GM21619 (cell line): ENCODE data around the gene CDH24.
"Not testable (repeated sequence)": the region's sequence is repeated elsewhere in the genome, so short reads cannot be mapped to it uniquely, and the experiment has no call there.

ENCODE experiments used
- ATAC-seq: cut with Tn5 transposase; IDR thresholded peaks from one replicate; pipeline ENCODE4 v1.9.1; 2021; ENCODE audit not compliant: unreplicated experiment

The CDH24 gene

DNA sequence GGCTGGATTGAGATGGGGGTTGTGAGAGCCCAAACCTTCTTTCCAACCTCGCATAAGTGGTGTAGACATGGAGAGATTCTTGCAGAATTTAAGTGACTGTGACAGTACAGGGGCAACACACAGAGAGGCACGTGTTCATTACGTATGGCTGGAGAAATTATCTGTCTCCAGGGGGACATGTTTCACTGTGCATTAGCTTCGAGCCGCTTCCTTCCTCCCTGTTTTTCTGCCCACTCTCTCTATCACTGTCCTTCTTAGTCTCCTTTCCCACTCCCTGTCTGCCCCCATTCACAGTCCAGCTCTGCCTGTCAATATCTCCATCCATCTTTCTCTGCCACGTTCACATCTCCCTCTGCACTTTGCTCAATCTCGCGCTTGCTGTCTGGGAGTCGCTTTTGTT lies 35.9 kb downstream of the CDH24 start:
- no peak for ATAC-seq

DNA sequence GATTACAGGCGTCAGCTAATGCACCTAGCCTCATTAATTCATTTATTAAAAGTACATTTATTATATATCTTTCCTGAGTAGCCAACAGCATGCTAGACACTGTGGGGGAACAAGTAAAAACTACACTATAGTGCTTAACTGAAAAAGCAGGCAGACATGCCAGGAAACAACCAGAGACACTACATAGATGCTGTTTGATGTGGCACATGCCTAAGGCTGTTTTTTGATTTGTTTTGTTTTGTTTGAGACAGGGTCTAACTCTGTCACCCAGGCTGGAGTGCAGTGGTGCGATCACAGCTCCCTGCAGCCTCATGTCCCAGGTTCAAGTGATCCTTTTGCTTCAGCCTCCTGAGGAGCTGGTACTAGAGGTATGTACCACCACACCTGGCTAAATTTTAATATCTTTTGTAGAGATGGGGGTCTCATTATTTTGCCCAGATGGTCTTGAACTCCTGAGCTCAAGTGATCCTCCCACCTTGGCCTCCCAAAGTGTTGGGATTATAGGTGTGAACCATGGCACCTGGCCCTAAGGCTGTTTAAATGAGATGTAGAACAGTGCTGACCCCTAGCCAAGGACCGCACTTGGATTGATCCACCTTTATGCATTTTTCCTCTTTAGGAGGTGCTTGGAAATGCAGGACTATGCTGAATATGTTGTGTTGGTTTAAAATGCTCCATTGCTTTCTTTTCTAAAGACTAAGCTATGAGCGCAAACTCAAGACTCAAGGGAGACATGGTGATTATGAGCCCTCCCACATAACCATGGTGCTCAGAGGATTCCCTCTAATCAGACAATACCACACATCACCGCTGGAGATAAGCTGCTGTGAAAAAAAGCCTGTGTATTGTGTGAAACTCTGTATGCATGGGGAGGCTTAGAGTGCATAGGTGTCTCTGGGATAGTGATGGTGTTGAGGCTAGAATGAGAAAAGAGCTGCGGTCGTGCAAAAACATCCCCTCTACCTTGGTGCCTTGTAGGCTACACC lies 36.9 kb downstream of the CDH24 start:
- no peak for ATAC-seq

DNA sequence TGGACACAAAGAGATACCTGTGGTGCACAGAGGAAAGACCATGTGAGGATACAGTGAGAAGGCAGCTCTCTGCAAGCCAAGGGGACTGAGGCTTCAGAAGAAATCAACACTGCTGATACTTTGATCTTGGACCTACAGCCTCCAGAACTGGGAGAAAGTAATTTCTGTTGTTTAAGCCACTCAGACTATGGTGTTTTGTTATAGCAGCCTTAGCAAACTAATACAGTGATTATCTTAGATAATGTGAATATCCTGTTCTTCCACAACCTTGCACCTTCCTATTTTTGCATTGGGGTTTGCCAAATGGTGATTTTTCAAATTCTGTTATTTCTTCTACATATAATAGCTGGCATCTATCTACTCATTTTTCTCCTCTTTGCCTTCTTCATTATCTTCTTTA lies 39.2 kb downstream of the CDH24 start:
- no peak for ATAC-seq

- no peak for ATAC-seq
These were observed 40.2 kb downstream of the CDH24 start for GRCh38 chr14:23017091-23017490.

GRCh38 chr14:23015618-23016017 lies 41.7 kb downstream of the CDH24 start:
- no peak for ATAC-seq

DNA sequence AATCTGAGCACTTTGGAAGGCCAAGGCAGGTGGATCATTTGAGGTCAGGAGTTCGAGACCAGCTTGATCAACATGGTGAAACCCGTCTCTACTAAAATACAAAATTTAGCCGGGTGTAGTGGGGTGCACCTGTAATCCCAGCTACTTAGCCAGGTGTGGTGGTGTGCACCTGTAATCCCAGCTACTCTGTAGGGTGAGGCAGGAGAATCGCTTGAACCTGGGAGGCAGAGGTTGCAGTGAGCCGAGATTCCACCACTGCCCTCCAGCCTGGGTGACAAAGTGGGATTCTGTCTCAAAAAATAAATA lies 43.6 kb downstream of the CDH24 start:
- ATAC-seq: not testable (repeated sequence)

GRCh38 chr14:23013054-23013748 lies 44.1 kb downstream of the CDH24 start:
- no peak for ATAC-seq

DNA sequence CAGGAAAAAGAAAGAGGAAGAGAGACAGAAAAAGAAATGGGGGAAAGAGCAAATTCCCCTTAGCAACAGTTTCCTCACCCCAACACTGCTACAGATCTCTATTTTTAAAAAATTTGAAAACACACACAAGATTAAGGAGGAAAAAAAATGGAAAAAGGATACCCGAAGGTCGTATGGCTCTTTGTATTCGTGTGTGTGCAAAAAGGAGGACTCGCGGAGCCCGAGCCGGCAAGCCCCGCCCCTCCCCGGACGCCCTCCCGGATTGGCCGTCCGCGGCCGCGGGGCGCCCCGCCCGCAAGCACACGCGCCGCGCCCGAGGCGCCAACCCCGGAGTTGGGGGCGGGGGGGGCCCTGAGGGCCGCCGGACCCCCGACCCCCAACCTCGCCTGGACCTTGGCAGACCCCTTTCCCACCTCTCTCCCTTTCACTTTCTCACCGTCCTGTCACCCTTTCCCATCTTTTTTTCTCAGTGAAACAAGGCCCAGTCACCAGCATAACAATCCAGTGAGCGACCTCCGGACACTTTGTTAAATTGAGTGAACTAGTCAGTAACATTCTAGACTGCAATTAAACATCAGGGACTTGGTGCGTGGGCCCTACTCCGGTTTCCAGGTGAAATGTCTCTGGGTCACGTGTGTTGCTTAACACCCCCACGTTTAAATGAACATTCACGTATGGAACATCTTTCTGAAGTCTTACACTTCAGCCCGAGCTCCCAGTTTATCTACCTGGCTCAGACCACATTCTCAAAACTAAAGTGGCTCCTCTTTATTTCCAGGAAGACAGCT lies 47.2 kb downstream of the CDH24 start, which contains the start of gene C14orf93:
TSS of gene C14orf93 (minus strand) at position 205 of the 788 bp plus-strand sequence. CDS start 11,120 bp downstream, outside the sequence.
- ATAC-seq: no peak

GRCh38 chr14:23009483-23009938 lies 47.8 kb downstream of the CDH24 start:
- no peak for ATAC-seq

DNA sequence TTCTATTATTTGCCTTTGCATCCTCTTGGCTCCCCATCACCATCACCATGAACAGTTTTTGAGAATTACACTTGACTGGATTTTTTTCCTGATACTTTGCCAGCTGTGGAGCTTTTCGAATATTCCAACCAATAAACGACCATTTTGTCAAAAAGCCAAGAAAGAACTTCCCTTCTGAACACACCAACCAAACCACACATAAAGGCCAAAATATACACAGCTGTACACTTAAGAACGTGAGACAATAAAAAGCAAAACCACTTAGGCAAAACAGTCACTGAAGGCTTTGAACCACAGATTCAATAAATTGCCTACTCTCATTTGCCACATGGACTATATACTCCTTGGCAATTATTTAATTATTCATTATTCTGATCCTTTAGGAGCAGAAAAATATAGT lies 48.5 kb downstream of the CDH24 start:
- ATAC-seq: no peak

- peak; percentile 88 for ATAC-seq
These were observed 50.5 kb downstream of the CDH24 start for GRCh38 chr14:23006544-23007419.

GRCh38 chr14:23006188-23006534 lies 51.2 kb downstream of the CDH24 start:
- ATAC-seq: no peak

DNA sequence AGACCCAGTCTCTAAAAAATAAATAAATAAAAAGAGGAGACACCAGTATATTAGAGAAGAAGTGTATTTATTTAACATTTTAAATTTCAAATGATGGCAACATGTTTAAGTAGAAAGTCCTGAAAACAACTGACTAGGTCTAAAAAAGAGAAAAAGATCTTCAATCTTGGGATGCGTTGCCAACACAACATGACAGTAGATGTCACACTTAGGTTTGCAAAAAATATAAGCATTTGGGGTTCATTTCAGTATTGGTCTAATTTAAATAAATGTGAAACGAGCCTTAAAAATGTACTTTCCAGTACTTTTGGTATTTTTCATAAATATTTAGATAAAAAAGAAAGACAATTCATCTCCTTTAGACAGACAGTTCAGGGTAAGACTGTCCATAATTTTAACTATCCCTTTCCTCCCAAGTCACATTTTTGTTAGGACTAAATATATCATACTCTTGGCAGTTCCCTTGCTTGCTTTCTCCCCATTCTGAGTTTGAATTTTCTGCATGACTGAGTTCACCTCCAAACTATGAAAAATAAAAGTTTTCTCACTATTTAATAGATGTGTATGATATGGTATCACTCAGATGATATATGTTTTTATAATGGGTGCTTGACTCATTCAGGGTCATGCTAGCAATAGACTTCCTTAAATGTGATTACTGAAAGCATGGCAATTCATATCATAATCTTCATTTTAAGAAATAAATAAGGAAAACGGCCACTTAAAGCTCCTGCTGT lies 51.7 kb downstream of the CDH24 start:
- no peak for ATAC-seq

GRCh38 chr14:23004274-23004673 lies 53.0 kb downstream of the CDH24 start:
- not testable (repeated sequence) for ATAC-seq

DNA sequence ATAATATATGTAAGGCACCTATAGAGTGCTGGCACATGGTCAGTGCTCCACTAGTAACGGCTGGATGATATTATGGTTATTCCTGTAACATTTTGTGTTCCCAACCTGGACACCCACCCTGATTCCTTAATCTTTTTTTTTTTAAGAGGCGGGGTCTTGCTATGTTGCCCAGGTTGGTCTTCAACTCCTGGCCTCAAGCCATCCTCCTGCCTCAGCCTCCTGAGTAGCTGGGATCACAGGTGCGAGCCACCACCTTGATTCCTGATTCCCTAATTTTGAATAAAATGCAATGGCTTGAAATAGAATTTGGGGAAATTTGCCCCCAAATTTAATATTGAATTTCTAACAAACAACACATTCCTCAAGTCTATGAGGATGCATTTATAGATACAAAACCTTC lies 54.7 kb downstream of the CDH24 start:
- ATAC-seq: no peak

GRCh38 chr14:23000860-23001259 lies 56.5 kb downstream of the CDH24 start:
- no peak for ATAC-seq

GRCh38 chr14:22998329-22999012 lies 58.8 kb downstream of the CDH24 start:
- ATAC-seq: no peak

GRCh38 chr14:22997676-22998323 lies 59.5 kb downstream of the CDH24 start:
- ATAC-seq: no peak
